Measurements from ENCODE around the gene SLIT3. TPM values are rescaled to one million over a fixed set of nuclear protein-coding genes. Genes with fewer than 3 reads are reported as not detected.
"Not testable (repeated sequence)": the region's sequence is repeated elsewhere in the genome, so short reads cannot be mapped to it uniquely, and the experiment has no call there.

The SLIT3 gene
- total and polyA plus RNA-seq, 2 donors from 2014 or later: 14.5 to 54.1 TPM

DNA sequence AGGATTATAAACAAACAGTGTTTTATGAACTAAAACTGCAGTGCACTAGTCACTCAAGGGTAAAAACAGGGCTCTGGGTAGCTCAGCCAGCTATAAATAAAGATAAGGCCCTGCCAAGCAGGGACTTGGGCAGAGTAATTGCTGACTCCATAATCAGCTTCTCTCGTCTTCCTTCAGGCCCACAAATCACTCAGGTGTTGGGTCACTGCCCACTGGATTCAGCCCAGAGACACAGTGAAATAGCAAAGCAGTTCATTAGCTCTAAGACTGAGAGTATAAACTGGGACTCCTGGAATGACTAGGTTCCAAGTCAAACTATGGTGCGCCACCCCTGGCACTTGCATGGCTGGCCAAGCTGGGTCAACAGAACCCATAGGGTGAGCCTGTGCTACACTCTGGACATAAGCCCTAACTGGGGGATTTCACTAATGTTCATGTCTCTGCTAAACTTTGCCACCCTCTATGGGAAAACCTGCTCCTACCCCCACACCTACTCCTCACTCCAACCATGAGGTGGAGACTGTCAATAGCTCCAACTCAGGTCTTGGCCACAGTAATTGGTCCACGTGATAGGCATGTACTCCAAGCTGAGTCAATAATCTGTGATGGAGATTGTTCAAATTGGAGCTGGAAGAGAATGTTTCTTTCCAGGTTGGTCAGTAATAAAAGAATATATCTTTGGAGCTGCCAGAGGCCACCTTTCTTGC is 158.5 kb downstream of the SLIT3 start:
- DNase-seq (peak; percentile 77 to 94 (median 85)), FAIRE-seq (no peak)
- Histone ChIP-seq H3K9ac (ENCODE audit: low read length in 3 of 3) (no peak overlapping the region), H3K36me3 (ENCODE audit: control insufficient read depth in 2 of 3, insufficient read depth in 3 of 3, low read length in 3 of 3) (no peaks in the 10 kb centered on the region), H3K9me3 (ENCODE audit: control insufficient read depth in 2 of 3, insufficient read depth in 1 of 3, low read length in 3 of 3) (no peaks in the 10 kb centered on the region), H3K27ac (ENCODE audit: low read depth in 2 of 2, low read length in 2 of 2) (no peak overlapping the region), H3K4me1 (ENCODE audit: control insufficient read depth in 2 of 3, insufficient read depth in 2 of 3, low read depth in 1 of 3, low read length in 3 of 3) (peaks cover 0 to 4% (median 3%) of the 10 kb centered on the region in 3 donors), H3K4me3 (ENCODE audit: low read length in 3 of 3) (no peak overlapping the region), H3K27me3 (ENCODE audit: control insufficient read depth, insufficient read depth, low read length) (no peaks in the 10 kb centered on the region)
- TF ChIP-seq CTCF (IDR thresholded peaks at IDR 0.05; ENCODE audit: borderline replicate concordance, extremely low read depth, insufficient read depth): no peak
- intact Hi-C loops (cut with DNase I): no loop called here

- intact Hi-C loops (cut with DNase I); FAIRE-seq; H3K9me3 ChIP-seq (ENCODE audit: control insufficient read depth in 2 of 3, insufficient read depth in 1 of 3, low read length in 3 of 3); H3K4me1 ChIP-seq (ENCODE audit: control insufficient read depth in 2 of 3, insufficient read depth in 2 of 3, low read depth in 1 of 3, low read length in 3 of 3); H3K27me3 ChIP-seq (ENCODE audit: control insufficient read depth, insufficient read depth, low read length); H3K4me3 ChIP-seq (ENCODE audit: low read length in 3 of 3); H3K36me3 ChIP-seq (ENCODE audit: control insufficient read depth in 2 of 3, insufficient read depth in 3 of 3, low read length in 3 of 3); H3K9ac ChIP-seq (ENCODE audit: low read length in 3 of 3); H3K27ac ChIP-seq (ENCODE audit: low read depth in 2 of 2, low read length in 2 of 2): not testable (repeated sequence)
- peak in 1 of 5 donors; percentile 18 for DNase-seq
Measured at GRCh38 chr5:169140215-169140614, 160.7 kb downstream of the SLIT3 start.

DNA sequence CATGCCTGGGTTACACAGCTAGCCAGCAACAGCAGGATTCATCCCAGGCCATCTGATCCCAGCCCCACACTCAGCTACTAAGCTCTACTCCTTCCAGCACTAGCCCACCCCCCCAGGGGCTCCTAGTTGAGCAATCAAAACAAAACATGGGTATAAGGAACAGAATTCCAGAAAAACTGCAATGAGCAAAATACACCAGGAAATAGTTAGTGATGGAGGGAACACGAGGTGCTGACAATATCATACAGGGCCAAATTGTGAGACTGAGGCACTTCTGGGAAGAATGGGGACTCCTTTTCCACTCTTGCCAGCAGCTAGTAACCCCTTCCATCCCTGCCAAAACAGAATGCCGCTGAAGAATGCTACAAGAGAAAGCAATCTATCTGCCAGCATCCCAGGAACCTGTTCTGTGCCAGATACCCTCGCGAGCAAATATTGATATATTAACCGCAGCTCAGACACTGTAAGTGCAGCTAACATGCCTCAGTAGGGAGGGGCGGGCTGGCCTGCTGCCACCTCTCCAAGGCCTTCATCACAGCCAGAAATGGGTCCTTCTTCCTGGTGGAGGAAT is 161.4 kb downstream of the SLIT3 start:
- no peaks in the 10 kb centered on the region for H3K36me3 ChIP-seq (ENCODE audit: control insufficient read depth in 2 of 3, insufficient read depth in 3 of 3, low read length in 3 of 3)
- H3K4me3 ChIP-seq (ENCODE audit: low read length in 3 of 3): no peak overlapping the region
- H3K9me3 ChIP-seq (ENCODE audit: control insufficient read depth in 2 of 3, insufficient read depth in 1 of 3, low read length in 3 of 3): no peaks in the 10 kb centered on the region
- peak in 1 of 5 donors; percentile 81 for DNase-seq
- intact Hi-C loops (cut with DNase I): no loop called here
- no peak for FAIRE-seq
- no peak overlapping the region for H3K9ac ChIP-seq (ENCODE audit: low read length in 3 of 3)
- H3K4me1 ChIP-seq (ENCODE audit: control insufficient read depth in 2 of 3, insufficient read depth in 2 of 3, low read depth in 1 of 3, low read length in 3 of 3): peaks cover 0 to 4% (median 3%) of the 10 kb centered on the region in 3 donors
- no peaks in the 10 kb centered on the region for H3K27me3 ChIP-seq (ENCODE audit: control insufficient read depth, insufficient read depth, low read length)
- no peak for TF ChIP-seq CTCF (IDR thresholded peaks at IDR 0.05; ENCODE audit: borderline replicate concordance, extremely low read depth, insufficient read depth)
- no peak overlapping the region for H3K27ac ChIP-seq (ENCODE audit: low read depth in 2 of 2, low read length in 2 of 2)

GRCh38 chr5:169133531-169133930 is 167.4 kb downstream of the SLIT3 start:
- intact Hi-C loops (cut with DNase I): no loop called here
- peaks cover 0 to 3% (median 0%) of the 10 kb centered on the region in 3 donors for H3K4me1 ChIP-seq (ENCODE audit: control insufficient read depth in 2 of 3, insufficient read depth in 2 of 3, low read depth in 1 of 3, low read length in 3 of 3)
- no peaks in the 10 kb centered on the region for H3K9me3 ChIP-seq (ENCODE audit: control insufficient read depth in 2 of 3, insufficient read depth in 1 of 3, low read length in 3 of 3)
- no peak for FAIRE-seq
- DNase-seq: no peak
- H3K4me3 ChIP-seq (ENCODE audit: low read length in 3 of 3): no peak overlapping the region
- H3K27ac ChIP-seq (ENCODE audit: low read depth in 2 of 2, low read length in 2 of 2): no peak overlapping the region
- TF ChIP-seq CTCF (IDR thresholded peaks at IDR 0.05; ENCODE audit: borderline replicate concordance, extremely low read depth, insufficient read depth): no peak
- no peak overlapping the region for H3K9ac ChIP-seq (ENCODE audit: low read length in 3 of 3)
- no peaks in the 10 kb centered on the region for H3K36me3 ChIP-seq (ENCODE audit: control insufficient read depth in 2 of 3, insufficient read depth in 3 of 3, low read length in 3 of 3)
- no peaks in the 10 kb centered on the region for H3K27me3 ChIP-seq (ENCODE audit: control insufficient read depth, insufficient read depth, low read length)
